ENCODE data around the gene PROSER2.
"Not testable (repeated sequence)": the region's sequence is repeated elsewhere in the genome, so short reads cannot be mapped to it uniquely, and the experiment has no call there.

PROSER2 gene

GRCh38 chr10:11887381-11888227 lies 64.4 kb downstream of the PROSER2 start:
- no peak for DNase-seq

GRCh38 chr10:11889263-11889662 lies 66.1 kb downstream of the PROSER2 start:
- not testable (repeated sequence) for DNase-seq

- DNase-seq, result no peak
These were observed 68.8 kb downstream of the PROSER2 start for GRCh38 chr10:11891776-11892486.

DNA sequence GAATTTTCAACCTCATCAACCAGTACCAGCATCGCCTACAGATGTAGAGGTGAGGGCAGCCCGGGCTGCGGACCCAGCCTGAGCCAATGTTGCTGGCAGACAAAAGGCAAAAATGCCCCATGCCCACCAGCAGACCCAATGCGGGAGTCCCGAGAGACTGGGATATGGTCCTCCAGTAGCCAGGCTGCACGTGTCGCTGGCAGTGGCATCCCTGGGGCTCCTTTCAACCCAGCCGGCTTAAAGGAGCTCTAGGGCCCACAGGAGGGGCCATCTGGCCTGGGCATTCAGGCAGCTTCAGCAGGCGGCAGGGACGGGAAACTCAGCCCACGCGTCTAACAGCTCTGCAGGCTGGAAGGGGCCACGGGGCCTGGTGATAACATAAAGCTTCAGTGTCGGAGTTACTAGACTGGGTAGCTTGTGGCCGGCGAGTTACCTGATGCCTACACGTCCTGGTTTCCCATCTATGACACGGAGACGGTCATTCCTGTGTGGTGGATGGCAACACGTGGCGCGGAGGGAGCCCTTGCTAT lies 70.7 kb downstream of the PROSER2 start:
- no peak for DNase-seq

- no peak for DNase-seq
These were observed 71.4 kb downstream of the PROSER2 start for GRCh38 chr10:11894381-11895107.

- DNase-seq, result no peak
These were observed 71.9 kb downstream of the PROSER2 start for GRCh38 chr10:11895108-11895466.

DNA sequence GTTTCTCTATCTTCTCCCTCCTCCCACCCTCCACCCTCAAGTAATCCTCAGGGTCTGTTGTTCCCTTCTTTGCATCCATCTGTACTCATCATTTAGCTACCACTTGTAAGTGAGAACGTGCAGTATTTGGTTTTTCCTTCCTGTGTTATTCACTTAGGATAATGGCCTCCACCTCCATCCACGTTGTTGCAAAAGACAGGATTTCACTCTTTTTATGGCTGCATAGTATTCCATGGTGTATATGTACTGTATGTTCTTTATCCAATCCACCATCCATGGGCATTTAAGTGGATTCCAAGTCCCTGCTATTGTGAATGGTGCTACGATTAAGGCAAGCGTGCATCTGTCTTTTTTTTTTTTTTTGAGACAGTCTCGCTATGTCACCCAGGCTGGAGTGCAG lies 72.4 kb downstream of the PROSER2 start:
- DNase-seq, result no peak

DNA sequence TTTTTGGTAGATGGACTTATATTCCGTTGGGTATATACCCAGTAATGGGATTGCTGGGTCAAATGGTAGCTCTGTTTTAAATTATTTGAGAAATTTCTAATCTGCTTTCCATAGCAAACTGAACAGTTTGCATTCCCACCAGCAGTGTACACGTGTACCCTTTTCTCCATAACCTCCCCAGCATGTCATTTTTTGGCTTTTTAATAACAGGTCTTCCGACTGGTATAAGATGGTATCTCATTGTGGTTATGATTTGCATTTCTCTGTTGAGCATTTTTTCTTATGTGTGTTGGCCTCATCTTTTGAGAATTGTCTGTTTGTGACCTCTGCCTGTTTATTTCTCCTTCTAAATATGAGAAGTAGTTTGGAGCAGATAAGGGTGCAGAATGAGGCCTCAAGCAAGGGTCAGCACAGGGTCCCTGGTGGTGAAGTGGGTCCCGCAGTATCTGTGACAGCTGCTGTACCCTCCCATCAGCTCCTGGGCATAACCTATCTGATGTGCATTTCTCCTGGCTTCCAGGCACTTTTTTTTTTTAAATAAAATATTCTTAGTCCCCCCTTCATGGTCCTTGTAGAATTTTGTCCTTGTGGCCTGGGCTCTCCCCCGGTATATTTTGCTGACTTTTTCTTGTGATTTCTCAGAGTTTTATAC lies 73.5 kb downstream of the PROSER2 start:
- no peak for DNase-seq

DNA sequence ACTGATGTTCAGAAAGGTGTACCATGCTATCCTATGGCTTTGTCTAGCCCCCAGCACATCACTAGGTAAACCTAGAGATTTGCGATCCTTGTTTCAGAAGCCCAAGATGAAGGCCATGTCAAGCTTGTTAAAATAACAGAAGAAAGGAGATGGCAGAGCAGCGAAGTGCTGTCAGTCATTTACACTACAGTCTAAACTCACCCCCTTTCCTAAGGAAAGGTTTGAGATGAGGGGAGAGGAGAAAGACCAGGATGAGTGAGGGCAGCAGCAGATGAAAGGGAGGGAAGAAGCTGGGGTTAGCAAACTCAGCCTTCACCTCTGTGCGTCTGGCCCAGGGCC lies 74.8 kb downstream of the PROSER2 start:
- no peak for DNase-seq

DNA sequence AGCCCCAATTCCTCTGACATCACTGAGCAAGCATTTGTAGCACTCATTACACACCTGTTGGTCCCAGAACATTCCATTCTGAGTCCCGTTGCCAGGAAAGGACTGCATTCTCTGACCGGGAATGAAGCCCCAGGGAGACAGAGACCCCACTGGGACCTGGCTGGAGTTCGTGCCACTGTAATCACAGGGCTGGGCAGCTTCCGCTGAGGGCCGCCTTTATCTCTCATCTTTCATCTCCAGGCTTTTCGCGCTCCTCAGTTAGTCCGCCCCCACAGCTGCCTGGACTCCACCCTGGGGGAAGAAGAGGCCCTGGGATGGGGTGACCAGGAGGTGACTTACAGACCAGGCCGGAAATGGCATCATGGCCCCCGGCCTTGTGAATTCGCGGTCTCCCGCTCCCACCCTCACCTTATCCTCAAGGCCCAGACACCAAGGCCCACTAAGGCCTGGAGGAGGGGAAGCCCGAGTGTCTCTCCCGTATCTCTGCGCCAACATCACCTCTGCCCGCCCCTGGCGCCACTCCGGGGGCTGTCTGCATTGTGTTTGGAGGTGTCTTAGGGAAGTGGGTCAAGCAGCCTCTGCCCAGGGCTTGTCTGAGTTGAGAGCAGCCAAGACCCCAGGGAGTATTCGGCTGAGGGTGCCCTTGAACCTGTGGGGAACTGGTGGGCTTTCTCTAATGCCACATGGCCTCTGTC lies 75.4 kb downstream of the PROSER2 start:
- DNase-seq, result no peak

DNA sequence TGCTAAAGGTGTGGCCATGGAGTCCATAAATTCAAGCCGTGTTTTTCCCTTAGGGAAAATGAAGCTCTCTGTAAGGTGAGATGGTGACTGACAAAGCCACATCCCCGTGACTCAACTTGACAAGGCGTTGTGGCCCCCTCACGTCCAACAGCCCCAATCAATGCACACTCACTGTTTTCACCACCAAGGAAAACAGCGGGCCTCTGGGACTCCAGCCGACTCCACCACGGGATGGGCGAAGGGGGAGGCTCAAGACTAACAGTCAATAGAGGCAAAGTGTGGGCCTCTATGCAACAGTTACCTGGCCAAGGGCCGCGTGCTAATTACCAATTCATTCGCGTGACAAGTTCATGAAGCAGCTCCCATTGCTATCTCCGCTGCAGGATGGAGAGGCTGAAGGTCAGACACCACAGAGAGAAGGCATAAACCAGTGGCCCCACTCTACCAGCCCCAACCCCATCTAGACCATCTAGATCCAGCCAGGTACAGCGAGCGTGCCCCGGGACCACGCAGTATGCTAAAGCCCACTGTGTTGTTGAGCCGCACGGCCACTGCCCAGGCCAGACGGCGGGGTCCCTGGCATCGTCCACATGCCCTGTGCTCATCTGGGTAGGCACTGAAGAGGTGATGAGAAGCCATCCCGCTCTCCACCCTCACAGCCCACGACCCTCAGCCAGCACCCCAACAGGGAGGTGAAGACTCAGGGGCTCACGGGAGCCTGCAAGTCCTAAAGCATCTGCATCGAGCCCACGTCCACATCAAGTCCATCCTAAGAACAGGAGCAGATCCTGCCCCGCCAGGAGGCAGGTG lies 76.1 kb downstream of the PROSER2 start:
- no peak for DNase-seq

DNA sequence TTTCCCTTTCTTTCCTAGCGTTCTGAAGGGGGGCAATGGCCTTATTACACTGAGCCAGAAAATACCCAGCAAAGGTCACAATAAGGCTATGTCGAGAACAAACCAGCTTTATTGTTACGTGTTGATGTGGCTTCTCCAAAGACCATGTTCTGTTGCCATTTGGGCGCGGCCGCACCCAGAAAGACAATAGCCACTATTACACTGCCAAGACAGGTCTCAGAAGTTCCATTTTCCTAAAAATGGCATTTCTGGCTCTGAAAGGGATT lies 77.8 kb downstream of the PROSER2 start:
- no peak for DNase-seq

GRCh38 chr10:11901454-11901832 lies 78.3 kb downstream of the PROSER2 start:
- no peak for DNase-seq

DNA sequence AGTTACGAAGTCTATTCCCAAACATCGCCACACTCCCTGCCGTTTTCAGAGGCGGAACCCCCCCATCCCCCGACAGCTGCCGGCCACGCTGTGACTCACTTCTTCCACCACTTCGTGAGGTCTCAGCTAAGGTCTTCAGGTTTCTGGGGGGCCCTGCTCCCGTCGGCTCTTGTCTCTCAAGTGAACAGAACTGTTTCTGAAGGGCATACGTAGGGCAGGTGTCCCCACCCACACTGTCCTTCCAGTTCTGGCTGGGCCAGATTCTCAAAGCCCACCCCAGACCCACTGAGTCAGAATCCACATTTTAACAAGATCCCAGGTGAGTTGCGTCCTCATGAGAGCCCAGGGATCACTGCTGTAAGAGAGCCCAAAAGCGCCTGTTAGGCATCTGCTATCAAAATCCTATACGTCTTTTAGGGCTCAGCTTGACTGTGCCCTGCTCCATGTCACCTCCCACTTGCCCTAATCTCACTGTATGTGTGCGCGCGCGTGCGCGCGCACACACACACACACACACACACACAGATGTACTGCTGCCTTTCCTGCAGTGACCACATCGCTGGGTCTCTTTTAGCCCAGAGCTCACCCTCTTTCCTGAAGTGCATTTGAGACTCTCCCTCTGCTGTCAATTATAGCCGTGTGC lies 78.8 kb downstream of the PROSER2 start:
- no peak for DNase-seq

- no peak for DNase-seq
These were observed 79.5 kb downstream of the PROSER2 start for GRCh38 chr10:11902646-11903045.

DNA sequence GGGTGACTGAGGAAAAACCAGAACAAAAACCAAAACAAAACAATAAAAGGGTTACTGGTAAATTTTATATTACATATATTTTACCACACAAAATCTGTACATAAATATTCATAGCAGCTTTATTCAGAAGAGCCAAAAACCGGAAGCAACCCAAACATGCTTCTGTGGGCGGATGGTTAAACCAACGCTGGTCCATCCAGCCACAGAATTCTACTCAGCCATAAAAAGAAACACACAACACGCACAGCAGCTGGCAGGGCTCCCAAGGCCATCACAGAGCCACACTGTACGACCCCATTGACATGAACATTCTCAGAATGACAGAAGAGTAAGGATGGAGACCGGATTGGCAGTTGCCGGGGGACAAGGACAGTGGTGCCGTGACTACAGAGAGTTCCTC lies 83.6 kb downstream of the PROSER2 start:
- DNase-seq, result no peak

GRCh38 chr10:11907914-11908313 lies 84.8 kb downstream of the PROSER2 start:
- DNase-seq, result no peak

- no peak for DNase-seq
These were observed 85.4 kb downstream of the PROSER2 start for GRCh38 chr10:11908536-11908935.

DNA sequence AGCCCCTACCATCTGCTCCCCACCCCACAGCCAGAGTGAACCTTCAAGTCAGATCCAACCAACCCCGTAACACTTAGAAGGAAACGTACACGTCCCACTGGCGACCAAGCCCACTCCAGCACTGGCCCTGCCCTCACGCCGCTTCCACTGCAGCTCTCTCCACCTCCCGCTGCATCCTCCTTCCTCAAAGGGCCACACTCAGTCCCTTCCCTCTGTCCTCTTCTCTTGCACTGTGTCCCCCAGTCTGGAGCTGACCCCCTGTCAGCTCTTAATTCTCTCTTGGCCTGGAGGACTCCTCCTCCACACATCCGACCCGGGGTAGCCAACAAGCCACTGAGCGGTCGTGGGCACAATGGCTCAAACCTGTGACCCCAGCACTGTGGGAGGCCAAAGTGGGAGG lies 85.8 kb downstream of the PROSER2 start:
- no peak for DNase-seq

- no peak for DNase-seq
These were observed 86.5 kb downstream of the PROSER2 start for GRCh38 chr10:11909618-11910017.

GRCh38 chr10:11910102-11910501 lies 86.9 kb downstream of the PROSER2 start:
- no peak for DNase-seq
